K562 (cell line): ENCODE results near the gene RIT2.

Source experiments
- POLR2A ChIP-seq: fragments of 450-650 bp; conservative IDR thresholded peaks from 2 replicates; pipeline ENCODE4 v1.6.1; 2016
- PRPF4 ChIP-seq: fragments of 200-400 bp; formaldehyde crosslinking; IDR thresholded peaks from one replicate; pipeline ENCODE4 v1.6.1; 2017; ENCODE audit warnings: low read length, low read depth, mild to moderate bottlenecking; ENCODE audit not compliant: insufficient read depth, poor library complexity, severe bottlenecking
- SMAD4 ChIP-seq: fragments of 250-450 bp; sonication (Bioruptor Pico); conservative IDR thresholded peaks from 2 replicates; pipeline ENCODE4 v1.8.0; 2021; ENCODE audit warnings: inconsistent platforms, mild to moderate bottlenecking, moderate library complexity
- YY1 ChIP-seq, 3 experiments: IDR thresholded peaks; 2 replicates each; pipeline ENCODE4 v1.6.1; 2011; ENCODE audit warnings: low read length in 2 of 3, mild to moderate bottlenecking in 2 of 3, moderate library complexity in 2 of 3, borderline replicate concordance in 1 of 3, control low read depth in 1 of 3, low read depth in 1 of 3; ENCODE audit not compliant: insufficient read depth in 3 of 3, insufficient replicate concordance in 2 of 3, control insufficient read depth in 1 of 3, insufficient read length in 1 of 3; ENCODE audit errors: extremely low read depth in 1 of 3
- TF ChIP-seq, protein P1 (sequence below), 3 experiments: IDR thresholded peaks in 2 of 3; conservative IDR thresholded peaks in 1 of 3; 2 replicates each; pipeline ENCODE4 v1.5.1; 2011 to 2012; ENCODE audit warnings: low read length in 3 of 3, mild to moderate bottlenecking in 3 of 3, control low read depth in 2 of 3, improper control_type of control experiment in 1 of 3, inconsistent platforms in 1 of 3, low read depth in 1 of 3, mixed read lengths in 1 of 3, moderate library complexity in 1 of 3; ENCODE audit not compliant: insufficient read depth in 2 of 3
- TF ChIP-seq, protein P2 (sequence below): fragments of 450-650 bp; IDR thresholded peaks from 2 replicates; pipeline ENCODE4 v1.6.1; 2016; ENCODE audit warnings: low read depth
- TF ChIP-seq, protein P3 (sequence below): fragments of 450-650 bp; IDR thresholded peaks from 2 replicates; pipeline ENCODE4 v1.6.1; 2016; ENCODE audit warnings: borderline replicate concordance
- TF ChIP-seq, protein P4 (sequence below): sonication (generic); formaldehyde crosslinking; IDR thresholded peaks from 2 replicates; pipeline ENCODE4 v1.9.0; 2022; ENCODE audit warnings: mild to moderate bottlenecking, missing genetic modification reagents

DNA sequence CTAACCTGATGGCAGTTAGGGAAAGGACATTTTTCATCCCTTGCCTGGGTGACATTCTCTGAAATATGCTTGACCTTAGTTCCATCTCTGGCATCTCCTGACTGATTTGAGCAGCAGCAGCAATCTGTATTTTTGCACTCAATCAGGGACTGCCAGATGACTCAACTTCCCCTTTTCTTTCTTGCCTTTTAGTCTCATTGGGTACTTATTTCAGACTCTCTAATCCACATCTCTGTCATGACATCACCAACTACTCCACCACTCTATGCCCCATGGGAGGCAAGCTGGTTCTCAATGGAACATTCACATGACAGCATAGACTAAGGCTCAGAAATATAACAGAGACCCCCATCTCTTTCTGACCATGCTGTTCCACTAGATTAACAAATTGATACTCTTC lies 254.2 kb downstream of the RIT2 start:
- TF ChIP-seq SMAD4 (CRISPR knock-in tag) = no peak
- no peak for TF ChIP-seq POLR2A
- TF ChIP-seq YY1 (IDR thresholded peaks at IDR 0.05; ENCODE audit: borderline replicate concordance in 1 of 3, control insufficient read depth in 1 of 3, extremely low read depth in 1 of 3, insufficient read depth in 3 of 3, insufficient read length in 1 of 3, insufficient replicate concordance in 2 of 3, low read depth in 1 of 3, low read length in 2 of 3) = no peak
- TF ChIP-seq, protein P1, sequence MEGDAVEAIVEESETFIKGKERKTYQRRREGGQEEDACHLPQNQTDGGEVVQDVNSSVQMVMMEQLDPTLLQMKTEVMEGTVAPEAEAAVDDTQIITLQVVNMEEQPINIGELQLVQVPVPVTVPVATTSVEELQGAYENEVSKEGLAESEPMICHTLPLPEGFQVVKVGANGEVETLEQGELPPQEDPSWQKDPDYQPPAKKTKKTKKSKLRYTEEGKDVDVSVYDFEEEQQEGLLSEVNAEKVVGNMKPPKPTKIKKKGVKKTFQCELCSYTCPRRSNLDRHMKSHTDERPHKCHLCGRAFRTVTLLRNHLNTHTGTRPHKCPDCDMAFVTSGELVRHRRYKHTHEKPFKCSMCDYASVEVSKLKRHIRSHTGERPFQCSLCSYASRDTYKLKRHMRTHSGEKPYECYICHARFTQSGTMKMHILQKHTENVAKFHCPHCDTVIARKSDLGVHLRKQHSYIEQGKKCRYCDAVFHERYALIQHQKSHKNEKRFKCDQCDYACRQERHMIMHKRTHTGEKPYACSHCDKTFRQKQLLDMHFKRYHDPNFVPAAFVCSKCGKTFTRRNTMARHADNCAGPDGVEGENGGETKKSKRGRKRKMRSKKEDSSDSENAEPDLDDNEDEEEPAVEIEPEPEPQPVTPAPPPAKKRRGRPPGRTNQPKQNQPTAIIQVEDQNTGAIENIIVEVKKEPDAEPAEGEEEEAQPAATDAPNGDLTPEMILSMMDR (IDR thresholded peaks at IDR 0.05 in 2 of 3, conservative IDR thresholded peaks at IDR 0.05 in 1 of 3; ENCODE audit: insufficient read depth in 2 of 3, low read depth in 1 of 3, low read length in 3 of 3) = no peak
- no peak for TF ChIP-seq PRPF4
- TF ChIP-seq, protein P2, sequence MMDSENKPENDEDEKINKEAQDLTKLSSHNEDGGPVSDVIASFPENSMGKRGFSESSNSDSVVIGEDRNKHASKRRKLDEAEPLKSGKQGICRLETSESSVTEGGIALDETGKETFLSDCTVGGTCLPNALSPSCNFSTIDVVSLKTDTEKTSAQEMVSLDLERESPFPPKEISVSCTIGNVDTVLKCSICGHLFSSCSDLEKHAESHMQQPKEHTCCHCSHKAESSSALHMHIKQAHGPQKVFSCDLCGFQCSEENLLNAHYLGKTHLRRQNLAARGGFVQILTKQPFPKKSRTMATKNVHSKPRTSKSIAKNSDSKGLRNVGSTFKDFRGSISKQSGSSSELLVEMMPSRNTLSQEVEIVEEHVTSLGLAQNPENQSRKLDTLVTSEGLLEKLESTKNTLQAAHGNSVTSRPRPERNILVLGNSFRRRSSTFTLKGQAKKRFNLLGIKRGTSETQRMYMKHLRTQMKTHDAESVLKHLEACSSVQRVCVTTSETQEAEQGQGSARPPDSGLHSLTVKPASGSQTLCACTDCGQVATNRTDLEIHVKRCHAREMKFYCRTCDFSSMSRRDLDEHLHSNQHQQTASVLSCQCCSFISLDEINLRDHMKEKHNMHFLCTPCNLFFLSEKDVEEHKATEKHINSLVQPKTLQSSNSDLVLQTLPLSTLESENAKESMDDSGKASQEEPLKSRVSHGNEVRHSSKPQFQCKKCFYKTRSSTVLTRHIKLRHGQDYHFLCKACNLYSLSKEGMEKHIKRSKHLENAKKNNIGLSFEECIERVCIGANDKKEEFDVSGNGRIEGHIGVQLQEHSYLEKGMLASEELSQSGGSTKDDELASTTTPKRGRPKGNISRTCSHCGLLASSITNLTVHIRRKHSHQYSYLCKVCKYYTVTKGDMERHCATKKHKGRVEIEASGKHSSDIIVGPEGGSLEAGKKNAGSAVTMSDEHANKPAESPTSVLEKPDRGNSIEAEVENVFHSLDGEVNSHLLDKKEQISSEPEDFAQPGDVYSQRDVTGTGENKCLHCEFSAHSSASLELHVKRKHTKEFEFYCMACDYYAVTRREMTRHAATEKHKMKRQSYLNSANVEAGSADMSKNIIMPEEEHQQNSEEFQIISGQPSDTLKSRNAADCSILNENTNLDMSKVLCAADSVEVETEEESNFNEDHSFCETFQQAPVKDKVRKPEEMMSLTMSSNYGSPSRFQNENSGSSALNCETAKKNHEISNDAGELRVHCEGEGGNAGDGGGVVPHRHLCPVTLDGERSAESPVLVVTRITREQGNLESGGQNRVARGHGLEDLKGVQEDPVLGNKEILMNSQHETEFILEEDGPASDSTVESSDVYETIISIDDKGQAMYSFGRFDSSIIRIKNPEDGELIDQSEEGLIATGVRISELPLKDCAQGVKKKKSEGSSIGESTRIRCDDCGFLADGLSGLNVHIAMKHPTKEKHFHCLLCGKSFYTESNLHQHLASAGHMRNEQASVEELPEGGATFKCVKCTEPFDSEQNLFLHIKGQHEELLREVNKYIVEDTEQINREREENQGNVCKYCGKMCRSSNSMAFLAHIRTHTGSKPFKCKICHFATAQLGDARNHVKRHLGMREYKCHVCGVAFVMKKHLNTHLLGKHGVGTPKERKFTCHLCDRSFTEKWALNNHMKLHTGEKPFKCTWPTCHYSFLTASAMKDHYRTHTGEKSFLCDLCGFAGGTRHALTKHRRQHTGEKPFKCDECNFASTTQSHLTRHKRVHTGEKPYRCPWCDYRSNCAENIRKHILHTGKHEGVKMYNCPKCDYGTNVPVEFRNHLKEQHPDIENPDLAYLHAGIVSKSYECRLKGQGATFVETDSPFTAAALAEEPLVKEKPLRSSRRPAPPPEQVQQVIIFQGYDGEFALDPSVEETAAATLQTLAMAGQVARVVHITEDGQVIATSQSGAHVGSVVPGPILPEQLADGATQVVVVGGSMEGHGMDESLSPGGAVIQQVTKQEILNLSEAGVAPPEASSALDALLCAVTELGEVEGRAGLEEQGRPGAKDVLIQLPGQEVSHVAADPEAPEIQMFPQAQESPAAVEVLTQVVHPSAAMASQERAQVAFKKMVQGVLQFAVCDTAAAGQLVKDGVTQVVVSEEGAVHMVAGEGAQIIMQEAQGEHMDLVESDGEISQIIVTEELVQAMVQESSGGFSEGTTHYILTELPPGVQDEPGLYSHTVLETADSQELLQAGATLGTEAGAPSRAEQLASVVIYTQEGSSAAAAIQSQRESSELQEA = no peak
- TF ChIP-seq, protein P3, sequence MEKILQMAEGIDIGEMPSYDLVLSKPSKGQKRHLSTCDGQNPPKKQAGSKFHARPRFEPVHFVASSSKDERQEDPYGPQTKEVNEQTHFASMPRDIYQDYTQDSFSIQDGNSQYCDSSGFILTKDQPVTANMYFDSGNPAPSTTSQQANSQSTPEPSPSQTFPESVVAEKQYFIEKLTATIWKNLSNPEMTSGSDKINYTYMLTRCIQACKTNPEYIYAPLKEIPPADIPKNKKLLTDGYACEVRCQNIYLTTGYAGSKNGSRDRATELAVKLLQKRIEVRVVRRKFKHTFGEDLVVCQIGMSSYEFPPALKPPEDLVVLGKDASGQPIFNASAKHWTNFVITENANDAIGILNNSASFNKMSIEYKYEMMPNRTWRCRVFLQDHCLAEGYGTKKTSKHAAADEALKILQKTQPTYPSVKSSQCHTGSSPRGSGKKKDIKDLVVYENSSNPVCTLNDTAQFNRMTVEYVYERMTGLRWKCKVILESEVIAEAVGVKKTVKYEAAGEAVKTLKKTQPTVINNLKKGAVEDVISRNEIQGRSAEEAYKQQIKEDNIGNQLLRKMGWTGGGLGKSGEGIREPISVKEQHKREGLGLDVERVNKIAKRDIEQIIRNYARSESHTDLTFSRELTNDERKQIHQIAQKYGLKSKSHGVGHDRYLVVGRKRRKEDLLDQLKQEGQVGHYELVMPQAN = no peak
- TF ChIP-seq, protein P4, sequence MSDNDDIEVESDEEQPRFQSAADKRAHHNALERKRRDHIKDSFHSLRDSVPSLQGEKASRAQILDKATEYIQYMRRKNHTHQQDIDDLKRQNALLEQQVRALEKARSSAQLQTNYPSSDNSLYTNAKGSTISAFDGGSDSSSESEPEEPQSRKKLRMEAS (CRISPR knock-in tag) = no peak
